GM18511 (cell line): ENCODE data around the gene SRSF4.
A peak's percentile ranks its signal among the peaks of the same experiment; 100 is the strongest.

Experiments
- ATAC-seq: cut with Tn5 transposase; IDR thresholded peaks from one replicate; pipeline ENCODE4 v1.9.1; 2021; ENCODE audit warnings: mild to moderate bottlenecking, moderate library complexity; ENCODE audit not compliant: unreplicated experiment

SRSF4 gene

GRCh38 chr1:29201595-29202051 is 19.9 kb upstream of the SRSF4 start:
- no peak for ATAC-seq

GRCh38 chr1:29200906-29201594 is 19.4 kb upstream of the SRSF4 start:
- no peak for ATAC-seq

- ATAC-seq = no peak
Observed at GRCh38 chr1:29197993-29198392, 16.3 kb upstream of the SRSF4 start.

- ATAC-seq = no peak
Observed at GRCh38 chr1:29197590-29197924, 15.9 kb upstream of the SRSF4 start.

GRCh38 chr1:29196863-29197589 is 15.3 kb upstream of the SRSF4 start:
- no peak for ATAC-seq

- ATAC-seq = no peak
Observed at GRCh38 chr1:29195881-29196291, 14.2 kb upstream of the SRSF4 start.

- ATAC-seq = no peak
Observed at GRCh38 chr1:29193879-29194455, 12.3 kb upstream of the SRSF4 start.

- ATAC-seq = no peak
Observed at GRCh38 chr1:29190718-29191117, 9.0 kb upstream of the SRSF4 start.

- no peak for ATAC-seq
Observed at GRCh38 chr1:29186707-29187106, 5.0 kb upstream of the SRSF4 start.

GRCh38 chr1:29186252-29186651 is 4.6 kb upstream of the SRSF4 start:
- no peak for ATAC-seq

GRCh38 chr1:29183287-29183686 is 1.6 kb upstream of the SRSF4 start:
- no peak for ATAC-seq

GRCh38 chr1:29180497-29181412 is 945 bp downstream of the SRSF4 start:
- peak; percentile 7 for ATAC-seq

GRCh38 chr1:29179641-29180184 is 2.0 kb downstream of the SRSF4 start:
- ATAC-seq = no peak

GRCh38 chr1:29177022-29177705 is 4.5 kb downstream of the SRSF4 start:
- ATAC-seq = no peak

- no peak for ATAC-seq
Observed at GRCh38 chr1:29176576-29176975, 5.1 kb downstream of the SRSF4 start.

- no peak for ATAC-seq
Observed at GRCh38 chr1:29172415-29172939, 9.2 kb downstream of the SRSF4 start.

GRCh38 chr1:29171521-29171920 is 10.2 kb downstream of the SRSF4 start:
- no peak for ATAC-seq

GRCh38 chr1:29171089-29171488 is 10.6 kb downstream of the SRSF4 start:
- ATAC-seq = no peak

- ATAC-seq = no peak
Observed at GRCh38 chr1:29169976-29170375, 11.7 kb downstream of the SRSF4 start.

GRCh38 chr1:29167904-29168303 is 13.8 kb downstream of the SRSF4 start:
- ATAC-seq = no peak
